Activated CD4-positive, CD25-positive, alpha-beta regulatory T cell treated with anti-CD3 and anti-CD28 coated beads, Interleukin-2, amount 50 U/mL, for 16 hours (primary cell): Measurements from ENCODE around the gene EPOP.

Experiments used
- DNase-seq: peaks from one replicate; pipeline ENCODE4 v3.0.0-alpha.2; 2020; ENCODE audit warnings: low read depth, low spot score

Gene EPOP

GRCh38 chr17:38674014-38674748, 576 bp downstream of the EPOP start:
- no peak for DNase-seq

GRCh38 chr17:38673707-38674013, 1.1 kb downstream of the EPOP start:
- no peak for DNase-seq

GRCh38 chr17:38672788-38673706, 1.7 kb downstream of the EPOP start:
- no peak for DNase-seq

- DNase-seq = no peak
These were observed 2.6 kb downstream of the EPOP start for GRCh38 chr17:38671939-38672720.

GRCh38 chr17:38669520-38669919, 5.2 kb downstream of the EPOP start:
- DNase-seq = no peak

- no peak for DNase-seq
These were observed 7.0 kb downstream of the EPOP start for GRCh38 chr17:38667787-38668122.

GRCh38 chr17:38667099-38667786, 7.5 kb downstream of the EPOP start:
- DNase-seq = peak; percentile 25

GRCh38 chr17:38663964-38664644, 10.7 kb downstream of the EPOP start:
- DNase-seq = no peak

GRCh38 chr17:38663125-38663751, 11.5 kb downstream of the EPOP start:
- DNase-seq = no peak

- DNase-seq = no peak
These were observed 14.4 kb downstream of the EPOP start for GRCh38 chr17:38660097-38661025.

- DNase-seq = no peak
These were observed 15.3 kb downstream of the EPOP start for GRCh38 chr17:38659415-38659814.

- no peak for DNase-seq
These were observed 15.9 kb downstream of the EPOP start for GRCh38 chr17:38658741-38659345.

GRCh38 chr17:38657824-38658740, 16.7 kb downstream of the EPOP start:
- DNase-seq = no peak

GRCh38 chr17:38656959-38657823, 17.6 kb downstream of the EPOP start:
- no peak for DNase-seq

GRCh38 chr17:38654411-38655398, 20.1 kb downstream of the EPOP start:
- DNase-seq = no peak

GRCh38 chr17:38653679-38654078, 21.1 kb downstream of the EPOP start:
- no peak for DNase-seq
